ENCODE data around the gene PTGER4. TPM values are rescaled to one million over a fixed set of nuclear protein-coding genes. Genes with fewer than 3 reads are reported as not detected.

PTGER4 gene
- total RNA-seq, 1 experiment from 2014 or later, result 0.16 TPM

DNA sequence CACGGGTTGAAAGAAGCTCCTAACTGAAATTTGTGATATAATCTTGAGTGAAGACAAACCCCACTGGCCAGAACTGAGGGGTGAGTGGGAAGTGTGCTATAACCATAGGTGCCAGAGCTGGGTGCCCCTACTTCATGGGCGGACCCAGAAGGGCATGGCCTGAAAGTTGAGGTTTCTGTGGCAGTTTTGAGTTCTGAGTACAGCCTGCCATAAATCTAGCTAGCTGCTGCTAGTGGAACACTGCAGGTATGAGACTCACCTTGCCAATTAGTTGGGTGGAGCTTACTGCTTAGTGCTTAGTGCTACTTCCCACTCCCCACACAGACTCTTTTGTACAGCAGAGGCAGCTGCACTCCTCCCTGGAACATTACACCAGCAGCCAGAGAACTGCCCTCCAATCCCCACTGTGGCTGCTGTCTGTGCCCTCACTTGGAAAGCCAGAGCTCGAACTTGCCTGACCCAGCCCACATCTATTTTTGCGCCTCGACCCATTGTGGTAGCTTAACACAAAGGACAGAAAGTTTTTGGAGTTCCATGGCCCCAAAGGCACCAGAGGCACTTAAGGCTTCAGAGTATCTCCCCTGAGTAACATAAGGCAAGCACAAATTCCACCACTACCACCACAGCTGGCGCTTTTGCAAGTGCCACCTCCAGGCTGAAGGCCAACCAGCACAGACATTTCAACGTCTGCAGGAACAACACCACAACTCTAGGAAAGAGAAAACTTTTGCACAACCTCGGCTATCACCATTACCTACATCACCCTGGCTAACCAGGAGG lies 27.1 kb upstream of the PTGER4 start:
- BruUV-seq (replicated peaks), result no TSS peak
- ChIA-PET CTCF (no interaction called here), POLR2A (no interaction called here)
- H3K9me3 Mint-ChIP-seq (ENCODE audit: unreplicated experiment), result no peaks in the 10 kb centered on the region
- Histone ChIP-seq H3K36me3 (ENCODE audit: control insufficient read depth, insufficient read depth, low read length) (no peaks in the 10 kb centered on the region), H3K4me3 (ENCODE audit: low read depth, low read length) (no peak overlapping the region), H3K27me3 (replicated peaks; ENCODE audit: control insufficient read depth, insufficient read depth, low read length) (no peaks in the 10 kb centered on the region), H3K4me1 (no peaks in the 10 kb centered on the region), H3K9me3 (no peaks in the 10 kb centered on the region)
- peaks cover 3% of the 10 kb centered on the region for H3K27me3 Mint-ChIP-seq (ENCODE audit: insufficient read depth, unreplicated experiment)
- no peak for DNase-seq
- intact Hi-C loops (cut with micrococcal nuclease; ENCODE audit: unreplicated experiment), result no loop called here
- TF ChIP-seq, protein P1, sequence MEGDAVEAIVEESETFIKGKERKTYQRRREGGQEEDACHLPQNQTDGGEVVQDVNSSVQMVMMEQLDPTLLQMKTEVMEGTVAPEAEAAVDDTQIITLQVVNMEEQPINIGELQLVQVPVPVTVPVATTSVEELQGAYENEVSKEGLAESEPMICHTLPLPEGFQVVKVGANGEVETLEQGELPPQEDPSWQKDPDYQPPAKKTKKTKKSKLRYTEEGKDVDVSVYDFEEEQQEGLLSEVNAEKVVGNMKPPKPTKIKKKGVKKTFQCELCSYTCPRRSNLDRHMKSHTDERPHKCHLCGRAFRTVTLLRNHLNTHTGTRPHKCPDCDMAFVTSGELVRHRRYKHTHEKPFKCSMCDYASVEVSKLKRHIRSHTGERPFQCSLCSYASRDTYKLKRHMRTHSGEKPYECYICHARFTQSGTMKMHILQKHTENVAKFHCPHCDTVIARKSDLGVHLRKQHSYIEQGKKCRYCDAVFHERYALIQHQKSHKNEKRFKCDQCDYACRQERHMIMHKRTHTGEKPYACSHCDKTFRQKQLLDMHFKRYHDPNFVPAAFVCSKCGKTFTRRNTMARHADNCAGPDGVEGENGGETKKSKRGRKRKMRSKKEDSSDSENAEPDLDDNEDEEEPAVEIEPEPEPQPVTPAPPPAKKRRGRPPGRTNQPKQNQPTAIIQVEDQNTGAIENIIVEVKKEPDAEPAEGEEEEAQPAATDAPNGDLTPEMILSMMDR (IDR thresholded peaks at IDR 0.05; ENCODE audit: insufficient read depth in 1 of 2, low read depth in 1 of 2, low read length in 1 of 2, severe bottlenecking in 1 of 2, unreplicated experiment in 1 of 2), result no peak
- H3K4me3 Mint-ChIP-seq (ENCODE audit: unreplicated experiment), result no peak overlapping the region
- H3K27ac Mint-ChIP-seq (ENCODE audit: unreplicated experiment), result no peak overlapping the region
- no peaks in the 10 kb centered on the region for H3K4me1 Mint-ChIP-seq (ENCODE audit: low read depth, unreplicated experiment)
- no peaks in the 10 kb centered on the region for H3K36me3 Mint-ChIP-seq (ENCODE audit: insufficient read depth, unreplicated experiment)

DNA sequence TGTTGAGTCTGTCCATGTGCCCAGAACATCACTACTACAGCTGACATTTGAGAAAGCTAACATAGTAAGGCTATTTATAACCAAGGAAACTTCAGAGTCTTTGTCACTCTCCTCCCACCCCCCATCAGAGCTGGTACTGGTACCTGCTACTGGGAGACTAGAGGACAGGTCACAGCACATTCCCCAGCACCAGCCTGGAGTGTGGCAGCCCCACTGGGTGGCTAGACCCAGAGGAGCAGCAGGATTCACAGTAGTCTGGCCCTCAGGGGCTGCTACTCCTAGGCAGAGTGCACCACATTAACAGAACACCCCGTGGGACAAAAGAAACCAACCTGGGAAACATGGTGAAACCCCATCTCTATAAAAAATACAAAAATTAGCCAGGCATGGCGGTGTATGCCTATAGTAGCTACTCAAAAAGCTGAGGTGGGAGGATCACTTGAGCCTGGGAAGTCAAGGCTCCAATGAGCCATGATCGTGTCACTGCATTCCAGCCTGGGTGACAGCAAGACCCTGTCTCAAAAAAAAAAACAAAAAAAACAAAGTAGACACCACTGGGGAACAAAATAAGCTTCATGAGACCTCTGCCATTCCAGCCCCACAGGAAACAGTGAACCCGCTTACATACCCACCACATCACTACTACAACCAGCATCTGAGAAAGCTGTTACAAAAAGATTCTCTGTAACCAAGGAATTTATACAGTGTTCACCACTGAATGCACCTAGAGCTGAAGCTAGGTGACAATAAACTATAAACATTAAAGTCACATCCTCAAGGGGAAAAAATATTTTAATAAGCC lies 26.3 kb upstream of the PTGER4 start:
- CTCF ChIA-PET, result no interaction called here
- DNase-seq, result no peak
- Histone ChIP-seq H3K9me3 (no peaks in the 10 kb centered on the region), H3K36me3 (ENCODE audit: control insufficient read depth, insufficient read depth, low read length) (no peaks in the 10 kb centered on the region), H3K4me3 (ENCODE audit: low read depth, low read length) (no peak overlapping the region), H3K27me3 (replicated peaks; ENCODE audit: control insufficient read depth, insufficient read depth, low read length) (no peaks in the 10 kb centered on the region), H3K4me1 (no peaks in the 10 kb centered on the region)
- Mint-ChIP-seq H3K27me3 (ENCODE audit: insufficient read depth, unreplicated experiment) (peaks cover 3% of the 10 kb centered on the region), H3K9me3 (ENCODE audit: unreplicated experiment) (no peaks in the 10 kb centered on the region), H3K4me1 (ENCODE audit: low read depth, unreplicated experiment) (no peaks in the 10 kb centered on the region), H3K4me3 (ENCODE audit: unreplicated experiment) (no peak overlapping the region), H3K27ac (ENCODE audit: unreplicated experiment) (no peak overlapping the region), H3K36me3 (ENCODE audit: insufficient read depth, unreplicated experiment) (no peaks in the 10 kb centered on the region)
- no TSS peak for BruUV-seq (replicated peaks)
- TF ChIP-seq, protein P1 (IDR thresholded peaks at IDR 0.05; ENCODE audit: insufficient read depth in 1 of 2, low read depth in 1 of 2, low read length in 1 of 2, severe bottlenecking in 1 of 2, unreplicated experiment in 1 of 2), result no peak
- intact Hi-C loops (cut with micrococcal nuclease; ENCODE audit: unreplicated experiment), result no loop called here
- POLR2A ChIA-PET, result no interaction called here

DNA sequence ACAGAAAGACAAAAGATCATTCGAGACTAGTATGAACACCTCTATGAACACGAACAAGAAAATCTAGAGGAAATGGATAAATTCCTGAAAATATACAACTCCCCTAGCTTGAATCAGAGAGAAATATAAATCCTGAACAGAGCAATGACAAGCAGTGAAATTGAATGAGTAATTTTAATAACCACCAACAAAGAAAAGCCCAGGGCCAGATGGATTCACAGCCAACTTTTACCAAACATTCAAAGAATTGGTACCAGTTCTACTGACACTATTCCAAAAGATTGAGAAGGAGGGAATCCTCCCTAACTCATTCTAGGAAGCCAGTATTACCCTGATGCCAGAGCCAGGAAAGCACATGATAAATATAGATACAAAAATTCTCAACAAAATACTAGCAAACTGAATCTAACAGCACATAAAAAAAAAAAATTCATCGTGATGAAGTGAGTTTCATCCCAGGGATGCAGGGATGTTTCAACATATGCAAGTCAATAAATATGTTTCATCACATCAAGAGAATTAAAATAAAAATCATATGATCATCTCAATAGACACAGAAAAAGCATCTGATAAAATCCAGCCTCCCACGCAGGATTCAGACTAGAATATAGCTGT lies 25.2 kb upstream of the PTGER4 start:
- Histone ChIP-seq H3K9me3 (no peaks in the 10 kb centered on the region), H3K4me3 (ENCODE audit: low read depth, low read length) (no peak overlapping the region), H3K36me3 (ENCODE audit: control insufficient read depth, insufficient read depth, low read length) (no peaks in the 10 kb centered on the region), H3K4me1 (no peaks in the 10 kb centered on the region), H3K27me3 (replicated peaks; ENCODE audit: control insufficient read depth, insufficient read depth, low read length) (no peaks in the 10 kb centered on the region)
- intact Hi-C loops (cut with micrococcal nuclease; ENCODE audit: unreplicated experiment), result no loop called here
- no peak overlapping the region for H3K4me3 Mint-ChIP-seq (ENCODE audit: unreplicated experiment)
- ChIA-PET POLR2A (no interaction called here), CTCF (no interaction called here)
- no peaks in the 10 kb centered on the region for H3K36me3 Mint-ChIP-seq (ENCODE audit: insufficient read depth, unreplicated experiment)
- TF ChIP-seq, protein P1 (IDR thresholded peaks at IDR 0.05; ENCODE audit: insufficient read depth in 1 of 2, low read depth in 1 of 2, low read length in 1 of 2, severe bottlenecking in 1 of 2, unreplicated experiment in 1 of 2), result no peak
- no peak overlapping the region for H3K27ac Mint-ChIP-seq (ENCODE audit: unreplicated experiment)
- no TSS peak for BruUV-seq (replicated peaks)
- no peaks in the 10 kb centered on the region for H3K4me1 Mint-ChIP-seq (ENCODE audit: low read depth, unreplicated experiment)
- no peak for DNase-seq
- H3K9me3 Mint-ChIP-seq (ENCODE audit: unreplicated experiment), result no peaks in the 10 kb centered on the region
- H3K27me3 Mint-ChIP-seq (ENCODE audit: insufficient read depth, unreplicated experiment), result peaks cover 10% of the 10 kb centered on the region

Measured in Caco-2 (cell line).